ENCODE results near the gene SIN3B.

- TF ChIP-seq MXI1 (IDR thresholded peaks at IDR 0.05; ENCODE audit: low read depth, low read length) (no peak), KDM5B (IDR thresholded peaks at IDR 0.05; ENCODE audit: insufficient replicate concordance, low read depth, low read length) (no peak), RAD21 (CRISPR knock-in tag; conservative IDR thresholded peaks at IDR 0.05 in 1 of 2, IDR thresholded peaks at IDR 0.05 in 1 of 2) (no peak), CTCF (IDR thresholded peaks at IDR 0.05 in 2 of 3, conservative IDR thresholded peaks at IDR 0.05 in 1 of 3; ENCODE audit: insufficient read depth in 2 of 3, low read depth in 1 of 3, low read length in 3 of 3) (no peak), SMC3 (conservative IDR thresholded peaks at IDR 0.05; ENCODE audit: insufficient read depth, low read depth, low read length) (no peak), TAF1 (IDR thresholded peaks at IDR 0.05; ENCODE audit: control insufficient read depth, extremely low read depth, insufficient read depth, low read length, severe bottlenecking) (no peak)
- TF ChIP-seq, protein P1, sequence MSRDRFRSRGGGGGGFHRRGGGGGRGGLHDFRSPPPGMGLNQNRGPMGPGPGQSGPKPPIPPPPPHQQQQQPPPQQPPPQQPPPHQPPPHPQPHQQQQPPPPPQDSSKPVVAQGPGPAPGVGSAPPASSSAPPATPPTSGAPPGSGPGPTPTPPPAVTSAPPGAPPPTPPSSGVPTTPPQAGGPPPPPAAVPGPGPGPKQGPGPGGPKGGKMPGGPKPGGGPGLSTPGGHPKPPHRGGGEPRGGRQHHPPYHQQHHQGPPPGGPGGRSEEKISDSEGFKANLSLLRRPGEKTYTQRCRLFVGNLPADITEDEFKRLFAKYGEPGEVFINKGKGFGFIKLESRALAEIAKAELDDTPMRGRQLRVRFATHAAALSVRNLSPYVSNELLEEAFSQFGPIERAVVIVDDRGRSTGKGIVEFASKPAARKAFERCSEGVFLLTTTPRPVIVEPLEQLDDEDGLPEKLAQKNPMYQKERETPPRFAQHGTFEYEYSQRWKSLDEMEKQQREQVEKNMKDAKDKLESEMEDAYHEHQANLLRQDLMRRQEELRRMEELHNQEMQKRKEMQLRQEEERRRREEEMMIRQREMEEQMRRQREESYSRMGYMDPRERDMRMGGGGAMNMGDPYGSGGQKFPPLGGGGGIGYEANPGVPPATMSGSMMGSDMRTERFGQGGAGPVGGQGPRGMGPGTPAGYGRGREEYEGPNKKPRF (IDR thresholded peaks at IDR 0.05; ENCODE audit: low read depth, low read length), result no peak
Observed at GRCh38 chr19:16795731-16796130, 33.5 kb upstream of the SIN3B start.
